ENCODE results near the gene TRPM2. TPM values are rescaled to one million over a fixed set of nuclear protein-coding genes. Genes with fewer than 3 reads are reported as not detected.

Gene TRPM2
- total RNA-seq, 2 donors from 2014 or later: 1.6 to 12.5 TPM

DNA sequence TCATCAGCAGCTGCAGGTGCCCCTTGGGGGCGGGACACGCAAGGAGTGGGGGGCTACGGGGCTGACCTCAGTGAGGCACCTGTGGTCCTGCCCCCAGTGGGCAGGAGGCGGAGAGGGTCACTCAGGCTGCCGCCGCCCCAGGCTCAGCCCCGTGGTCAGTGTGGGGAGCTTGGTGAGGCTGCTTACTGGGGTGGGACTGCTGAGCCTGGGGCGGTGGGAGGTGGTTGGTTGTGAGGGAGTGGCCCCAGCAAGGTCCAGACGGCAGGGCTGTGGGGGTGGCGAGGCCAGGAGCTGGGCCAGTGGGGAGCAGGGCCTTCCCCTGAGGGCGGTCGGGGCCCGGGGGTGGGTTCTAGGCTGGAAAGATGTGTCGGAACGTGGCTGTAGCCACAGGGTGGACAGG lies 39.3 kb upstream of the TRPM2 start:
- H3K4me3 Mint-ChIP-seq: no peak overlapping the region
- Histone ChIP-seq H3K4me3 (ENCODE audit: low read length) (no peak overlapping the region), H3K27ac (ENCODE audit: low read depth, low read length) (no peak overlapping the region), H3K27me3 (ENCODE audit: control insufficient read depth, insufficient read depth, low read length, poor library complexity, severe bottlenecking) (no peaks in the 10 kb centered on the region), H3K4me1 (ENCODE audit: control insufficient read depth, insufficient read depth, low read length) (no peaks in the 10 kb centered on the region), H3K9ac (ENCODE audit: extremely low read depth, low read length, poor library complexity, severe bottlenecking) (no peak overlapping the region), H3K9me3 (ENCODE audit: control insufficient read depth, low read length) (no peaks in the 10 kb centered on the region), H3K36me3 (ENCODE audit: control insufficient read depth, insufficient read depth, low read length) (peaks cover 44% of the 10 kb centered on the region)
- no peak overlapping the region for H3K27ac Mint-ChIP-seq
- TF ChIP-seq, protein P1, sequence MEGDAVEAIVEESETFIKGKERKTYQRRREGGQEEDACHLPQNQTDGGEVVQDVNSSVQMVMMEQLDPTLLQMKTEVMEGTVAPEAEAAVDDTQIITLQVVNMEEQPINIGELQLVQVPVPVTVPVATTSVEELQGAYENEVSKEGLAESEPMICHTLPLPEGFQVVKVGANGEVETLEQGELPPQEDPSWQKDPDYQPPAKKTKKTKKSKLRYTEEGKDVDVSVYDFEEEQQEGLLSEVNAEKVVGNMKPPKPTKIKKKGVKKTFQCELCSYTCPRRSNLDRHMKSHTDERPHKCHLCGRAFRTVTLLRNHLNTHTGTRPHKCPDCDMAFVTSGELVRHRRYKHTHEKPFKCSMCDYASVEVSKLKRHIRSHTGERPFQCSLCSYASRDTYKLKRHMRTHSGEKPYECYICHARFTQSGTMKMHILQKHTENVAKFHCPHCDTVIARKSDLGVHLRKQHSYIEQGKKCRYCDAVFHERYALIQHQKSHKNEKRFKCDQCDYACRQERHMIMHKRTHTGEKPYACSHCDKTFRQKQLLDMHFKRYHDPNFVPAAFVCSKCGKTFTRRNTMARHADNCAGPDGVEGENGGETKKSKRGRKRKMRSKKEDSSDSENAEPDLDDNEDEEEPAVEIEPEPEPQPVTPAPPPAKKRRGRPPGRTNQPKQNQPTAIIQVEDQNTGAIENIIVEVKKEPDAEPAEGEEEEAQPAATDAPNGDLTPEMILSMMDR (conservative IDR thresholded peaks at IDR 0.05): no peak
- H3K27me3 Mint-ChIP-seq (ENCODE audit: insufficient read depth): no peaks in the 10 kb centered on the region
- no peaks in the 10 kb centered on the region for H3K9me3 Mint-ChIP-seq
- WGBS, 2 experiments (ENCODE audit: insufficient coverage in 1 of 2, insufficient read length in 1 of 2): 90 to 93% methylated on average over 11 to 15 of the region's 15 CpGs
- peaks cover 18% of the 10 kb centered on the region for H3K36me3 Mint-ChIP-seq (ENCODE audit: low read depth)
- no peaks in the 10 kb centered on the region for H3K4me1 Mint-ChIP-seq
- no peak for DNase-seq

DNA sequence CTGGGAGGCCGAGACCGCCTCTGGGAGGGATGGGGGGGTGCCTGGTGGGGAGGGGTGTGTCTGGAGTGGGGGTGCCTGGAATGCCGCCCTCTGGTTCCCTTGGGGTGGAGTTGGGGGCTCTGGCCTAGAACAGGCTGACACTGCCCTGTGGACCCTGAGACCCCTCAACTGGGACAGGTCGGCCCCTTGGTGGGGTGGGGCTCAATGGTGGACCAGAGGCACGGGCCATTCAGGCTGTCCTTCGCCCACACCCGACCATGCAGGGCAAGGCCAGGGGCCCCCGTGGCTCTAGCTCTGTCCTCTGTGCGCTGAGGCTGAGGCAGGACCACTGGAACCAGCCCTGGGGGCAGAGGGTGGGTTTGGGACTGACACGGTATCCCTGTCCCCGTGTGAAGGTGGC lies 38.9 kb upstream of the TRPM2 start:
- Mint-ChIP-seq H3K4me1 (no peaks in the 10 kb centered on the region), H3K27me3 (ENCODE audit: insufficient read depth) (no peaks in the 10 kb centered on the region), H3K4me3 (no peak overlapping the region)

DNA sequence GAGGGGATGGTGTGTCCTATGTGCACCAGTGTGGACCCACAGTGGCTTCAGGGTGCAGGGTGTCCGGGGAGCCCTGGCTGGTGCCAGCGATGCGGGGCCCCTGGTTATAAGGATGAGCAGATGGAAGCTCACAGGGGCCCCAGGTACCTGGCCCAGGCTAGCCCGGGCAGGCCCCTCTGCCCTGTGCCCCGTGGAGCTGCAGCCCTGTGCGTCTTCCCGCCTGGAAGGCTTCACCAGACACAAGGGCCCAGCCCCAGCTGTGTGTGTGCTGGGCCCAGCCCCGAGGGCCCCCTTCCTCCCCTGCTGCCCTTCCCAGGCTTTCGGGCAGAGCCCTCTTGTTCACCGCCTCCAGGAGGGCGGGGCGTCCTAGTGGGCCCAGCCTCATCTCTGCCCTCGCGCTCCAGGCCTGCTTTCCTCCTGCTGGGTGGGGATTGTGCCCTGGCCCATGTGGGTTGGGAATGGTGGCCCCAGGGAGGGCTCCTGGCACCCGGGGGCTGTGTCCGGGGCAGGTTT lies 37.7 kb upstream of the TRPM2 start:
- no peaks in the 10 kb centered on the region for H3K4me1 Mint-ChIP-seq
- Histone ChIP-seq H3K36me3 (ENCODE audit: control insufficient read depth, insufficient read depth, low read length) (peaks cover 35% of the 10 kb centered on the region), H3K4me3 (ENCODE audit: low read length) (no peak overlapping the region), H3K27me3 (ENCODE audit: control insufficient read depth, insufficient read depth, low read length, poor library complexity, severe bottlenecking) (no peaks in the 10 kb centered on the region), H3K9ac (ENCODE audit: extremely low read depth, low read length, poor library complexity, severe bottlenecking) (no peak overlapping the region), H3K4me1 (ENCODE audit: control insufficient read depth, insufficient read depth, low read length) (no peaks in the 10 kb centered on the region), H3K27ac (ENCODE audit: low read depth, low read length) (peak overlapping the region; percentile 38), H3K9me3 (ENCODE audit: control insufficient read depth, low read length) (no peaks in the 10 kb centered on the region)
- no peak overlapping the region for H3K4me3 Mint-ChIP-seq
- no peaks in the 10 kb centered on the region for H3K27me3 Mint-ChIP-seq (ENCODE audit: insufficient read depth)
- no peak for DNase-seq
- TF ChIP-seq, protein P1 (conservative IDR thresholded peaks at IDR 0.05): no peak
- H3K9me3 Mint-ChIP-seq: no peaks in the 10 kb centered on the region
- peaks cover 25% of the 10 kb centered on the region for H3K36me3 Mint-ChIP-seq (ENCODE audit: low read depth)
- WGBS, 2 experiments (ENCODE audit: insufficient coverage in 1 of 2, insufficient read length in 1 of 2): 94 to 96% methylated on average over 6 to 16 of the region's 16 CpGs
- H3K27ac Mint-ChIP-seq: no peak overlapping the region

More for the DNA sequence above, 38.9 kb upstream of the TRPM2 start:
- Mint-ChIP-seq H3K36me3 (ENCODE audit: low read depth) (peaks cover 21% of the 10 kb centered on the region), H3K27ac (no peak overlapping the region), H3K9me3 (no peaks in the 10 kb centered on the region)
- Histone ChIP-seq H3K36me3 (ENCODE audit: control insufficient read depth, insufficient read depth, low read length) (peaks cover 39% of the 10 kb centered on the region), H3K4me1 (ENCODE audit: control insufficient read depth, insufficient read depth, low read length) (no peaks in the 10 kb centered on the region), H3K9ac (ENCODE audit: extremely low read depth, low read length, poor library complexity, severe bottlenecking) (no peak overlapping the region), H3K4me3 (ENCODE audit: low read length) (no peak overlapping the region), H3K27ac (ENCODE audit: low read depth, low read length) (no peak overlapping the region), H3K27me3 (ENCODE audit: control insufficient read depth, insufficient read depth, low read length, poor library complexity, severe bottlenecking) (no peaks in the 10 kb centered on the region), H3K9me3 (ENCODE audit: control insufficient read depth, low read length) (no peaks in the 10 kb centered on the region)
- no peak for DNase-seq
- 67 to 91% methylated on average over 2 to 11 of the region's 11 CpGs for WGBS, 2 experiments (ENCODE audit: insufficient coverage in 1 of 2, insufficient read length in 1 of 2)
- TF ChIP-seq, protein P1 (conservative IDR thresholded peaks at IDR 0.05): no peak

Measured in endodermal cell (in vitro differentiated cells).